OCI-LY1 (cell line): ENCODE data around the gene ADD2.

Source experiments
- H2AFZ ChIP-seq: fragments of 200-600 bp; sonication (generic), shearing (Covaris generic); 2 replicates; pipeline ENCODE4 v1.6.0; 2014; ENCODE audit warnings: antibody characterized with exemption, mild to moderate bottlenecking, low read length
- H3F3A ChIP-seq: fragments of 200-600 bp; sonication (generic), shearing (Covaris generic); 2 replicates; pipeline ENCODE4 v1.6.0; 2014; ENCODE audit warnings: mild to moderate bottlenecking, antibody characterized with exemption, low read length, moderate library complexity; ENCODE audit not compliant: insufficient read depth
- H3K27ac ChIP-seq: fragments of 200-600 bp; sonication (generic); 2 replicates; pipeline ENCODE4 v1.5.1; 2014; ENCODE audit warnings: low read length, mixed run types, mild to moderate bottlenecking, low read depth; ENCODE audit not compliant: poor library complexity, severe bottlenecking
- H3K27me3 ChIP-seq: fragments of 200-600 bp; sonication (generic); 2 replicates; pipeline ENCODE4 v1.6.0; 2014; ENCODE audit warnings: antibody characterized with exemption, mild to moderate bottlenecking, low read length, moderate library complexity; ENCODE audit not compliant: insufficient read depth
- H3K36me3 ChIP-seq: fragments of 200-600 bp; sonication (generic); 2 replicates; pipeline ENCODE4 v1.6.1; 2014; ENCODE audit warnings: mild to moderate bottlenecking, antibody characterized with exemption, low read length, moderate library complexity, mixed read lengths; ENCODE audit not compliant: insufficient read depth
- H3K4me1 ChIP-seq: fragments of 200-600 bp; sonication (generic); 2 replicates; pipeline ENCODE4 v1.5.1; 2014; ENCODE audit warnings: mild to moderate bottlenecking, low read length, moderate library complexity; ENCODE audit not compliant: insufficient read depth, severe bottlenecking
- H3K4me2 ChIP-seq: fragments of 200-600 bp; sonication (generic), shearing (Covaris generic); 2 replicates; pipeline ENCODE4 v1.6.1; 2014; ENCODE audit warnings: low read length
- H3K4me3 ChIP-seq: fragments of 200-600 bp; sonication (generic); 2 replicates; pipeline ENCODE4 v1.5.1; 2014; ENCODE audit warnings: low read length, low read depth, mild to moderate bottlenecking, mixed read lengths; ENCODE audit not compliant: poor library complexity, severe bottlenecking
- H3K79me2 ChIP-seq: fragments of 200-600 bp; shearing (Covaris generic); 2 replicates; pipeline ENCODE4 v1.6.1; 2016; ENCODE audit warnings: mixed run types, low read length, mixed read lengths; ENCODE audit not compliant: insufficient read depth
- H3K9ac ChIP-seq: fragments of 200-600 bp; sonication (generic), shearing (Covaris generic); 2 replicates; pipeline ENCODE4 v1.6.1; 2014; ENCODE audit warnings: mild to moderate bottlenecking, low read length, mixed read lengths
- H3K9me2 ChIP-seq: fragments of 200-600 bp; sonication (generic), shearing (Covaris generic); 2 replicates; pipeline ENCODE4 v1.6.1; 2014; ENCODE audit warnings: low read depth, mild to moderate bottlenecking, low read length, mixed read lengths
- H3K9me3 ChIP-seq: fragments of 200-600 bp; shearing (Covaris generic); 2 replicates; pipeline ENCODE4 v1.6.1; 2014; ENCODE audit warnings: low read length, mixed read lengths
- H4K20me1 ChIP-seq: fragments of 200-600 bp; sonication (generic), shearing (Covaris generic); 2 replicates; pipeline ENCODE4 v1.6.0; 2016; ENCODE audit warnings: mild to moderate bottlenecking, low read length; ENCODE audit not compliant: insufficient read depth
- EZH2 ChIP-seq: fragments of 200-600 bp; sonication (generic), shearing (Covaris generic); IDR thresholded peaks from 2 replicates; pipeline ENCODE4 v1.8.0; 2017; ENCODE audit warnings: borderline replicate concordance, mixed run types, mild to moderate bottlenecking, antibody characterized with exemption, low read length, moderate library complexity, mixed read lengths
- TF ChIP-seq, protein P1 (sequence below): fragments of 200-600 bp; sonication (generic), shearing (Covaris generic); IDR thresholded peaks from 2 replicates; pipeline ENCODE4 v1.5.1; 2017; ENCODE audit warnings: mild to moderate bottlenecking, antibody characterized with exemption, low read length, moderate library complexity, mixed read lengths

ADD2 gene

GRCh38 chr2:70712916-70713315, 55.1 kb downstream of the ADD2 start:
- H3K36me3 ChIP-seq = no peaks in the 10 kb centered on the region
- H3K4me1 ChIP-seq = no peaks in the 10 kb centered on the region
- TF ChIP-seq EZH2 = no peak
- TF ChIP-seq, protein P1, sequence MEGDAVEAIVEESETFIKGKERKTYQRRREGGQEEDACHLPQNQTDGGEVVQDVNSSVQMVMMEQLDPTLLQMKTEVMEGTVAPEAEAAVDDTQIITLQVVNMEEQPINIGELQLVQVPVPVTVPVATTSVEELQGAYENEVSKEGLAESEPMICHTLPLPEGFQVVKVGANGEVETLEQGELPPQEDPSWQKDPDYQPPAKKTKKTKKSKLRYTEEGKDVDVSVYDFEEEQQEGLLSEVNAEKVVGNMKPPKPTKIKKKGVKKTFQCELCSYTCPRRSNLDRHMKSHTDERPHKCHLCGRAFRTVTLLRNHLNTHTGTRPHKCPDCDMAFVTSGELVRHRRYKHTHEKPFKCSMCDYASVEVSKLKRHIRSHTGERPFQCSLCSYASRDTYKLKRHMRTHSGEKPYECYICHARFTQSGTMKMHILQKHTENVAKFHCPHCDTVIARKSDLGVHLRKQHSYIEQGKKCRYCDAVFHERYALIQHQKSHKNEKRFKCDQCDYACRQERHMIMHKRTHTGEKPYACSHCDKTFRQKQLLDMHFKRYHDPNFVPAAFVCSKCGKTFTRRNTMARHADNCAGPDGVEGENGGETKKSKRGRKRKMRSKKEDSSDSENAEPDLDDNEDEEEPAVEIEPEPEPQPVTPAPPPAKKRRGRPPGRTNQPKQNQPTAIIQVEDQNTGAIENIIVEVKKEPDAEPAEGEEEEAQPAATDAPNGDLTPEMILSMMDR = no peak
- no peak overlapping the region for H3K4me3 ChIP-seq
- H3K4me2 ChIP-seq = no peak overlapping the region
- H3K79me2 ChIP-seq = no peaks in the 10 kb centered on the region
- H3K9me3 ChIP-seq = no peaks in the 10 kb centered on the region
- no peak overlapping the region for H3K9ac ChIP-seq
- no peaks in the 10 kb centered on the region for H3F3A ChIP-seq
- no peaks in the 10 kb centered on the region; the same call in 1 of the 2 replicates for H3K27me3 ChIP-seq
- H4K20me1 ChIP-seq = no peaks in the 10 kb centered on the region
- H3K9me2 ChIP-seq = no peaks in the 10 kb centered on the region
- H2AFZ ChIP-seq = no peak overlapping the region
- H3K27ac ChIP-seq = no peak overlapping the region

DNA sequence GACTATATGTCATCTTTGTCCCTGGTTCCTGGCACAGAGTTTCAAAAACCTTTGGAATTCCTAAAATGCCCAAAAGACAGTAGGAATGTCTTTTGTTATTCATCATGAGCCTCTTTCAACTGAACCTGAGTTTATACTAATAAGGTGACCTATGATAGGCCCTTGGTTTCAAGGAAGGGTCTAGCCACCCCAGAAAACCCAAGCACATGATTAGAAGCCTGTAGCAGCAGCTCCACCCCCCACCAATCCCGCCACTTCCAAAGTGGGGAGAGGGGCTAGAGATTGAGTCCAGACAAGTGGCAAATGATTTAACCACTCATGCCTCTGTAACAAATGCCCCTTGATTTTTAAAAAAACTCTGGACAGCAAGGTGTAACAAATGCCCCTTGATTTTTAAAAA, 56.8 kb downstream of the ADD2 start:
- Histone ChIP-seq H3K79me2 (no peaks in the 10 kb centered on the region), H3K4me3 (no peak overlapping the region), H2AFZ (no peak overlapping the region), H3F3A (no peaks in the 10 kb centered on the region), H3K9me3 (no peaks in the 10 kb centered on the region), H3K27ac (no peak overlapping the region), H3K9ac (no peak overlapping the region), H3K4me2 (no peak overlapping the region), H4K20me1 (no peaks in the 10 kb centered on the region), H3K4me1 (no peaks in the 10 kb centered on the region), H3K9me2 (no peaks in the 10 kb centered on the region), H3K36me3 (no peaks in the 10 kb centered on the region), H3K27me3 (no peaks in the 10 kb centered on the region)
- no peak for TF ChIP-seq EZH2
- TF ChIP-seq, protein P1 = no peak

GRCh38 chr2:70710038-70710690, 57.8 kb downstream of the ADD2 start:
- Histone ChIP-seq H2AFZ (no peak overlapping the region), H4K20me1 (no peaks in the 10 kb centered on the region), H3K27ac (no peak overlapping the region), H3K4me1 (no peaks in the 10 kb centered on the region), H3K27me3 (no peaks in the 10 kb centered on the region), H3K9ac (no peak overlapping the region), H3F3A (no peaks in the 10 kb centered on the region), H3K79me2 (no peaks in the 10 kb centered on the region), H3K4me3 (no peak overlapping the region), H3K9me3 (no peaks in the 10 kb centered on the region), H3K4me2 (no peak overlapping the region), H3K36me3 (no peaks in the 10 kb centered on the region), H3K9me2 (no peaks in the 10 kb centered on the region)
- TF ChIP-seq, protein P1 = no peak
- no peak for TF ChIP-seq EZH2
